Smooth muscle cell of bladder (primary cell): ENCODE results near the gene PNKD. TPM values are rescaled to one million over a fixed set of nuclear protein-coding genes. Genes with fewer than 3 reads are reported as not detected.

ENCODE experiments used
- total RNA-seq: library from RNA; depleted of rRNA; stranded (reverse); fragments of >200 nt; gene quantifications from 2 replicates; pipeline ENCODE4 v1.2.3, GENCODE V29; 2014

The PNKD gene, protein sequence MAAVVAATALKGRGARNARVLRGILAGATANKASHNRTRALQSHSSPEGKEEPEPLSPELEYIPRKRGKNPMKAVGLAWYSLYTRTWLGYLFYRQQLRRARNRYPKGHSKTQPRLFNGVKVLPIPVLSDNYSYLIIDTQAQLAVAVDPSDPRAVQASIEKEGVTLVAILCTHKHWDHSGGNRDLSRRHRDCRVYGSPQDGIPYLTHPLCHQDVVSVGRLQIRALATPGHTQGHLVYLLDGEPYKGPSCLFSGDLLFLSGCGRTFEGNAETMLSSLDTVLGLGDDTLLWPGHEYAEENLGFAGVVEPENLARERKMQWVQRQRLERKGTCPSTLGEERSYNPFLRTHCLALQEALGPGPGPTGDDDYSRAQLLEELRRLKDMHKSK
- 27.6 and 28.9 TPM in 2 replicates for total RNA-seq

DNA sequence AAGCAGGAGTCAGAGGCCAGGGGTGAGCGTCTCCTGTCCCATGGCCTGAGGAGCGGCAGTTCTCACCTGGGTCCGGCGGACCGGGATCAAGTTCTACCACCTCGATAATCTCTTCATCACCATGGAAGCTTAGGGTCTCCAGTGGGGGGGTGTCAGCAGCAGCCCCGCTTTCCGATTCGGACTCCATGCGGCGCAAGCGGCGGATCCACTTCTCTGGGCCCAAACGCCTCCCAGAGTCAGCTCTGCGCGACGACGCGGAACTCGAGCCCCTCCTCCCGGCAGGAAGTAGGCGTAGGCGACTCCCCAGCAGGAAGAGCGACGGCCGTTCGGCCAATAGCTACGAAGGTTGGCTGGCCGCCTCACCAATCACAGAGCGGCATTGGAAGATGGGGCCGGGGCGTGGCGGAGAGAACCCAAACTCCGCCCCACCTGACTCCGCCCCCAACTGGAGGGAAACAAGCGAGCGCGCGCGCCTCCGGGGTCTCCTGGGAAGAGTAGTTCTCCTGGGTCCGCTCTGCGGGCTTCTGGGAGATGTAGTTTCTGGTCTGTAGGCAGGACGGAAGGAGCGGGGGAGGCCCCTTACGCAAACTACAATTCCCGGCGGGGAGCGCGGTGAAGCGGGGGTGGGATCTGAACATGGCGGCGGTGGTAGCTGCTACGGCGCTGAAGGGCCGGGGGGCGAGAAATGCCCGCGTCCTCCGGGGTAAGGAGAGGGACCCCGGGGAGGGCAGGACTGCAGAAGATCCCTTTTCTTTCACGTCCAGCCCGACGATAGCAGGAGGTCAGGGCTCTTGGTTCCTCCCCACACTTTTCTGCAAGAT, at the start of gene PNKD, which contains the start of gene AAMP:
TSS of gene PNKD (plus strand) at position 620 of the 821 bp plus-strand sequence. CDS start at position 637, 17 bp downstream.
TSS of gene AAMP (minus strand) at position 238 of the 821 bp plus-strand sequence. CDS start at position 187, 51 bp downstream.

DNA sequence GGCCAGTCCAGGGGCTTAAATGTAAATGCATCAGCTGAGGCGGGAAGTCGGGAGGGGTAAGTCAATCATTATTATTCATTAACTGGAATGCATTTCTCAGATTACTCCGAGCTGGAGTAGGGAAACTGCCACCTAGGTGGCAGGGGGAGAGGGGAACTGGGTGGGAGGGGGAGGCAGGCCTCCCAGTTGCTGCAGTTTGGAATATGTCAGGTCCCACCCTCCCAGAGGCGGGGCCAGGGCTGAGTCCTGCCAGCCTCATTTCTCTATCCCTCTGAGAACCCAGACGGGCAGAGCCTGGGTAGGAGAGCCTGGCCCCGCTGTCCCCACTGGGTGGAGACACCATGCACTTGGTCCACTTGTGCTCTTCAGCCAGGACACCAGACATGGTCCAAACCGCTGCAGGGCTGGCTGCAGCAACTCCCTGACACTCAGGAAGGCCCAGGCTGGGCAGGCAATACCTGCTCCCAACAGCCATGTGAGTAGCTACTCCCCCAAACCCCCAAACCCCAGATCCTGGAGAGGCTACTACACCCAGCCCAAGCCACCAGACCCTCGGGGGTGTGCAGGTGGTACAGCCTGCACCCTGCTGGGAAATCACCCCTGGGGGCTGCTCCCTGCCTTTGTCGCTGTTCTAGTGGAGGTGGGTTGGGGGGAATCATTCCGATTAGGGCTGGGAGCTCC, 9.4 kb upstream of the PNKD start, which contains the start of gene GPBAR1:
TSS of gene GPBAR1 (plus strand) at position 274 of the 681 bp plus-strand sequence. CDS start 1,710 bp downstream, outside the sequence.

DNA sequence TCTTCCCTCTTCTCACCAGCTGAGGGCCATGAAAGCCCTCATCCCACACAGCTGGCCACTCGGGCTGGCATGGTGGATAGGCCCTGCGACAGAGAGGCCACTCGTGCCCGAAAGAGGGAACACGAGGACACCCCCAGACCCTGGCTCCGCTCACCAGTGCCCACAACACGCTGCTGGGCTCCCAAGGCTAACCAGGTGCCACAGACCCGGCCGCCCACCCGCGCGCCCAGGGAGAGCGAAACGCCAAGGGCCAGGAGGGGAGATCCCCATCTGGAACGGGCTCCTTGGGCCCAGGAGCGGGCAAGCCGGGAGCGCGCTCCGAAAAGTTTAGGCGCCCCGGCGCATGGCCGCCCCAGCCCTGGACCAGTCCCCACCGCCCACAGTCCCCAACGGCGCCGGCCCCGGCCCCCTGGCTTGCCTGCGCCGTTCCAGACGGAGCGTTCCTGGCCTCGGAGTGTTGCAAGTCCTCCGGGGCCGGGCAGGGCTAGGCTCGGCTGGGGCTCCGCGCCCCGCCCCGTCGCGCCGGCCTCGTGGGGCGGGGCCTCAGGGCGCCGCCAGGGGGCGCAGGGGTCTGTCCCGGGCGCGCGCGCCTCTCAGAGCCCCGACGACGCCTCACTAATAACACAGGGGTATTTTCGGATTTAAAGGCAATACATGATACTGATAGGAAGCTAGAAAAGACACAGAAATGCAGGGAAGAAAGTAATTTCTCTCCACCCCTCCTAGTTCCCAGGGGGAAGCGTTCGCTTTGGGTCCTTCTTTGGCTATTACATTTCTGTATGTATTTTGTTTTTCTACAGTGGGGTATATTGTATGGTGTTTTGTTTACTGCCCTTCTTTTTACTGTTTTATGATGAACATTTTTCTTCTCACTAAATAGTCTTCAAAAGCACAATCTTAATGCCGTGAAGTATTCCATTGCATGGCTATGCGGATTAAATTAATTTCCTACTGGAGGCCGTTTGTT, 22.0 kb downstream of the PNKD start, which contains the start of gene TMBIM1:
TSS of gene TMBIM1 (minus strand) at position 456 of the 967 bp plus-strand sequence. CDS start 10,362 bp downstream, outside the sequence.

DNA sequence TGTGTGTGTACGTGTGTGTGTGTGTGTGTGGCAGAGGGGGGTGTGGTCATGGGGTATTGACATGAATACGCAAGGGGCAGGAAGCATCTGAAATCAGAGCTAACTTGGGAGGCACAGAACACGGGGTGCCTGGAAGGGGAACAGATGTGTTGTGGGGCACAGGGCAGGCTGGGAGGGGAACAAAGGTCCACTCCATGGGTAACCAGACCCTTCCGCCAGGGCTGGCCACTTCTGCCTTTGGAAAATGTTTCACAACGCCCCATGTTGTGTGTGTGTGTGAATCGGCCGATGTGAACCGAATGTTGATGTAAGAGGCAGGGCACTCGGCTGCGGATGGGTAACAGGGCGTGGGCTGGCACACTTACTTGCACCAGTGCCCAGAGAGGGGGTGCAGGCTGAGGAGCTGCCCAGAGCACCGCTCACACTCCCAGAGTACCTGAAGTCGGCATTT, 111.6 kb downstream of the PNKD start, which contains the start of gene SLC11A1:
TSS of gene SLC11A1 (plus strand) at position 358 of the 451 bp plus-strand sequence. CDS start 96 bp downstream, outside the sequence.

Other genes with a start within 250 kb of the PNKD start
- not detected in 2 replicates for gene RUFY4, start 201.3 kb upstream of the PNKD start, total RNA-seq
- not detected in 2 replicates for gene CXCR2, start 144.5 kb upstream of the PNKD start, total RNA-seq
- gene CXCR1, start 103.6 kb upstream of the PNKD start, total RNA-seq, result not detected in 2 replicates
- 269 and 279 TPM in 2 replicates for gene ARPC2, start 53.3 kb upstream of the PNKD start, total RNA-seq
- gene GPBAR1, start 9.5 kb upstream of the PNKD start, total RNA-seq, result 0.14 and 0.37 TPM in 2 replicates
- 133 and 156 TPM in 2 replicates for gene AAMP, start 382 bp upstream of the PNKD start, total RNA-seq
- 144 and 208 TPM in 2 replicates for gene TMBIM1, start 22.0 kb downstream of the PNKD start, total RNA-seq
- gene CATIP, start 86.3 kb downstream of the PNKD start, total RNA-seq, result 0.14 TPM in 1 of 2 replicates, not detected in the other
- gene SLC11A1, start 111.8 kb downstream of the PNKD start, total RNA-seq, result 0.14 and 0.28 TPM in 2 replicates
- 41.2 and 56.1 TPM in 2 replicates for gene CTDSP1, start 129.3 kb downstream of the PNKD start, total RNA-seq
- not detected in 2 replicates for gene VIL1, start 148.6 kb downstream of the PNKD start, total RNA-seq